Measurements from ENCODE around the gene SLC9A3.

Gene SLC9A3

GRCh38 chr5:501831-502184 lies 22.4 kb downstream of the SLC9A3 start:
- TF ChIP-seq CTCF (IDR thresholded peaks at IDR 0.05; ENCODE audit: low read depth, low read length, poor library complexity, severe bottlenecking) (no peak), EZH2phosphoT487 (IDR thresholded peaks at IDR 0.05; ENCODE audit: borderline replicate concordance, low read length) (no peak)
- no peaks in the 10 kb centered on the region for H3K36me3 ChIP-seq (ENCODE audit: control insufficient read depth, low read length)
- no peaks in the 10 kb centered on the region for H3K9me3 ChIP-seq (ENCODE audit: control insufficient read depth, insufficient read depth, low read length)
- no peaks in the 10 kb centered on the region for H4K20me1 ChIP-seq (ENCODE audit: control insufficient read depth, insufficient read depth, low read depth, low read length)
- H3K9me2 ChIP-seq (replicated peaks; ENCODE audit: control insufficient read depth, low read length) = no peaks in the 10 kb centered on the region
- H3K4me2 ChIP-seq (ENCODE audit: low read length) = no peak overlapping the region
- H3F3A ChIP-seq (ENCODE audit: control insufficient read depth, insufficient read depth) = no peaks in the 10 kb centered on the region
- no peak overlapping the region for H3K27ac ChIP-seq (ENCODE audit: low read depth, low read length)
- H3K79me2 ChIP-seq (ENCODE audit: control insufficient read depth, low read length) = no peaks in the 10 kb centered on the region
- no peaks in the 10 kb centered on the region for H3K4me1 ChIP-seq (ENCODE audit: control insufficient read depth, low read length)
- H3K4me3 ChIP-seq (ENCODE audit: low read length) = no peak overlapping the region
- H3K27me3 ChIP-seq (ENCODE audit: control insufficient read depth, low read length) = no peaks in the 10 kb centered on the region

- no peaks in the 10 kb centered on the region for H3K9me2 ChIP-seq (replicated peaks; ENCODE audit: control insufficient read depth, low read length)
- no peak overlapping the region for H3K4me2 ChIP-seq (ENCODE audit: low read length)
- H3K27ac ChIP-seq (ENCODE audit: low read depth, low read length) = no peak overlapping the region
- no peaks in the 10 kb centered on the region for H3F3A ChIP-seq (ENCODE audit: control insufficient read depth, insufficient read depth)
- TF ChIP-seq EZH2phosphoT487 (IDR thresholded peaks at IDR 0.05; ENCODE audit: borderline replicate concordance, low read length) = no peak
- TF ChIP-seq CTCF (IDR thresholded peaks at IDR 0.05; ENCODE audit: low read depth, low read length, poor library complexity, severe bottlenecking) = no peak
- no peaks in the 10 kb centered on the region for H3K4me1 ChIP-seq (ENCODE audit: control insufficient read depth, low read length)
- no peaks in the 10 kb centered on the region for H3K27me3 ChIP-seq (ENCODE audit: control insufficient read depth, low read length)
- no peak overlapping the region for H3K4me3 ChIP-seq (ENCODE audit: low read length)
- H4K20me1 ChIP-seq (ENCODE audit: control insufficient read depth, insufficient read depth, low read depth, low read length) = no peaks in the 10 kb centered on the region
- H3K36me3 ChIP-seq (ENCODE audit: control insufficient read depth, low read length) = no peaks in the 10 kb centered on the region
- no peaks in the 10 kb centered on the region for H3K9me3 ChIP-seq (ENCODE audit: control insufficient read depth, insufficient read depth, low read length)
- H3K79me2 ChIP-seq (ENCODE audit: control insufficient read depth, low read length) = no peaks in the 10 kb centered on the region
Observed at GRCh38 chr5:501105-501830, 23.0 kb downstream of the SLC9A3 start.

GRCh38 chr5:500491-500890 lies 23.8 kb downstream of the SLC9A3 start:
- H3K79me2 ChIP-seq (ENCODE audit: control insufficient read depth, low read length) = no peaks in the 10 kb centered on the region
- no peak overlapping the region for H3K27ac ChIP-seq (ENCODE audit: low read depth, low read length)
- H4K20me1 ChIP-seq (ENCODE audit: control insufficient read depth, insufficient read depth, low read depth, low read length) = no peaks in the 10 kb centered on the region
- no peaks in the 10 kb centered on the region for H3K36me3 ChIP-seq (ENCODE audit: control insufficient read depth, low read length)
- H3K9me2 ChIP-seq (replicated peaks; ENCODE audit: control insufficient read depth, low read length) = no peaks in the 10 kb centered on the region
- no peak overlapping the region for H3K4me2 ChIP-seq (ENCODE audit: low read length)
- H3K9me3 ChIP-seq (ENCODE audit: control insufficient read depth, insufficient read depth, low read length) = no peaks in the 10 kb centered on the region
- H3K4me3 ChIP-seq (ENCODE audit: low read length) = no peak overlapping the region
- H3F3A ChIP-seq (ENCODE audit: control insufficient read depth, insufficient read depth) = no peaks in the 10 kb centered on the region
- TF ChIP-seq EZH2phosphoT487 (IDR thresholded peaks at IDR 0.05; ENCODE audit: borderline replicate concordance, low read length) (no peak), CTCF (IDR thresholded peaks at IDR 0.05; ENCODE audit: low read depth, low read length, poor library complexity, severe bottlenecking) (no peak)
- no peaks in the 10 kb centered on the region for H3K4me1 ChIP-seq (ENCODE audit: control insufficient read depth, low read length)
- H3K27me3 ChIP-seq (ENCODE audit: control insufficient read depth, low read length) = no peaks in the 10 kb centered on the region
